H9 (cell line): Measurements from ENCODE around the gene IMMP2L. TPM values are rescaled to one million over a fixed set of nuclear protein-coding genes. Genes with fewer than 3 reads are reported as not detected.

ENCODE experiments used
- DNase-seq: peaks from one replicate; pipeline ENCODE4 v3.0.0-alpha.2; 2017
- H2AFZ ChIP-seq: one replicate; pipeline ENCODE4 v1.6.1; 2013; ENCODE audit warnings: mild to moderate bottlenecking, low read length, control low read depth, moderate library complexity
- H2AK5ac ChIP-seq: 2 replicates; pipeline ENCODE4 v1.6.1; 2013; ENCODE audit warnings: low read length, control low read depth, mixed read lengths; ENCODE audit not compliant: insufficient read length
- H2BK120ac ChIP-seq: one replicate; pipeline ENCODE4 v1.6.1; 2013; ENCODE audit warnings: low read depth, mild to moderate bottlenecking, low read length, control low read depth, inconsistent platforms; ENCODE audit not compliant: poor library complexity, severe bottlenecking
- H2BK12ac ChIP-seq: 2 replicates; pipeline ENCODE4 v1.6.1; 2013; ENCODE audit warnings: low read length, control low read depth, mixed read lengths, low read depth; ENCODE audit not compliant: insufficient read length
- H2BK15ac ChIP-seq: 2 replicates; pipeline ENCODE4 v1.6.1; 2013; ENCODE audit warnings: low read depth, low read length, control low read depth
- H2BK20ac ChIP-seq: one replicate; pipeline ENCODE4 v1.6.1; 2013; ENCODE audit warnings: low read depth, mild to moderate bottlenecking, low read length, control low read depth, inconsistent platforms; ENCODE audit not compliant: poor library complexity, severe bottlenecking
- H2BK5ac ChIP-seq: 2 replicates; pipeline ENCODE4 v1.6.1; 2013; ENCODE audit warnings: low read length, control low read depth, mixed read lengths; ENCODE audit not compliant: insufficient read length
- H3K14ac ChIP-seq: 2 replicates; pipeline ENCODE4 v1.6.1; 2013; ENCODE audit warnings: low read length, control low read depth; ENCODE audit not compliant: insufficient read depth
- H3K18ac ChIP-seq: 2 replicates; pipeline ENCODE4 v1.6.1; 2013; ENCODE audit warnings: low read depth, mild to moderate bottlenecking, mixed read lengths, low read length, control low read depth; ENCODE audit not compliant: insufficient read length
- H3K23ac ChIP-seq: 2 replicates; pipeline ENCODE4 v1.6.1; 2013; ENCODE audit warnings: low read length, control low read depth, mixed read lengths, low read depth; ENCODE audit not compliant: insufficient read length
- H3K23me2 ChIP-seq: 2 replicates; pipeline ENCODE4 v1.6.1; 2013; ENCODE audit warnings: low read depth, mild to moderate bottlenecking, mixed read lengths, low read length, control low read depth; ENCODE audit not compliant: insufficient read length, poor library complexity, severe bottlenecking
- H3K27ac ChIP-seq: 2 replicates; pipeline ENCODE4 v1.5.1; 2013; ENCODE audit warnings: low read length, control low read depth, mixed read lengths, low read depth; ENCODE audit not compliant: insufficient read length
- H3K27me3 ChIP-seq: 2 replicates; pipeline ENCODE4 v1.6.1; 2013; ENCODE audit warnings: low read length, control low read depth, inconsistent platforms; ENCODE audit not compliant: insufficient read depth
- H3K4ac ChIP-seq: 2 replicates; pipeline ENCODE4 v1.6.1; 2013; ENCODE audit warnings: low read depth, mild to moderate bottlenecking, control low read depth, inconsistent platforms, low read length, moderate library complexity
- H3K4me1 ChIP-seq: 2 replicates; pipeline ENCODE4 v1.6.1; 2013; ENCODE audit warnings: low read length, control low read depth, inconsistent platforms; ENCODE audit not compliant: insufficient read depth
- H3K4me2 ChIP-seq: 2 replicates; pipeline ENCODE4 v1.6.1; 2013; ENCODE audit warnings: low read length, control low read depth, mixed read lengths; ENCODE audit not compliant: insufficient read length, insufficient read depth
- H3K56ac ChIP-seq: 2 replicates; pipeline ENCODE4 v1.6.1; 2013; ENCODE audit warnings: low read depth, mild to moderate bottlenecking, mixed read lengths, low read length, control low read depth; ENCODE audit not compliant: insufficient read length
- H3K79me1 ChIP-seq: 2 replicates; pipeline ENCODE4 v1.6.1; 2013; ENCODE audit warnings: low read depth, mild to moderate bottlenecking, moderate library complexity, low read length, control low read depth, inconsistent platforms; ENCODE audit not compliant: insufficient read depth, poor library complexity, severe bottlenecking
- H3K79me2 ChIP-seq: 2 replicates; pipeline ENCODE4 v1.6.1; 2013; ENCODE audit warnings: low read length, control low read depth, inconsistent platforms; ENCODE audit not compliant: insufficient read depth
- H3K9ac ChIP-seq: 2 replicates; pipeline ENCODE4 v1.6.1; 2013; ENCODE audit warnings: low read length, control low read depth, mixed read lengths; ENCODE audit not compliant: insufficient read length; ENCODE audit errors: extremely low read depth
- H3K9me3 ChIP-seq: one replicate; pipeline ENCODE4 v1.6.1; 2013; ENCODE audit warnings: low read depth, low read length, inconsistent platforms; ENCODE audit not compliant: control insufficient read depth
- H3T11ph ChIP-seq: one replicate; pipeline ENCODE4 v1.6.1; 2013; ENCODE audit warnings: mild to moderate bottlenecking, low read length, control low read depth, inconsistent platforms
- H4K20me1 ChIP-seq: one replicate; pipeline ENCODE4 v1.6.1; 2013; ENCODE audit not compliant: control insufficient read depth, insufficient read length, insufficient read depth
- H4K5ac ChIP-seq: 2 replicates; pipeline ENCODE4 v1.6.1; 2013; ENCODE audit warnings: low read depth, mild to moderate bottlenecking, mixed read lengths, low read length, control low read depth; ENCODE audit not compliant: insufficient read length
- H4K8ac ChIP-seq: replicated peaks from 2 replicates; pipeline ENCODE4 v1.6.1; 2013; ENCODE audit warnings: low read length, control low read depth, mixed read lengths, low read depth; ENCODE audit not compliant: insufficient read length
- H4K91ac ChIP-seq: 2 replicates; pipeline ENCODE4 v1.6.1; 2013; ENCODE audit warnings: low read depth, mild to moderate bottlenecking, moderate library complexity, mixed read lengths, low read length, control low read depth; ENCODE audit not compliant: insufficient read length
- H3K27ac Mint-ChIP-seq, 3 experiments: 2 replicates in 2 of 3; 3 replicates in 1 of 3; pipeline ENCODE4 v1.8.0; 2020 to 2021; ENCODE audit warnings: mixed read lengths in 3 of 3, mild to moderate bottlenecking in 1 of 3, moderate library complexity in 1 of 3
- H3K27me3 Mint-ChIP-seq: 2 replicates; pipeline ENCODE4 v1.8.0; 2021; ENCODE audit warnings: low read depth, mild to moderate bottlenecking, moderate library complexity, mixed read lengths
- H3K36me3 Mint-ChIP-seq, 3 experiments: 2 replicates in 2 of 3; 3 replicates in 1 of 3; pipeline ENCODE4 v1.8.0; 2020 to 2021; ENCODE audit warnings: low read depth in 3 of 3, mixed read lengths in 3 of 3; ENCODE audit not compliant: insufficient read depth in 1 of 3
- H3K4me1 Mint-ChIP-seq, 2 experiments: 2 replicates each; pipeline ENCODE4 v1.8.0; 2020; ENCODE audit warnings: mixed read lengths in 2 of 2
- H3K4me3 Mint-ChIP-seq, 2 experiments: 2 replicates in 1 of 2; 3 replicates in 1 of 2; pipeline ENCODE4 v1.8.0; 2020 to 2021; ENCODE audit warnings: mild to moderate bottlenecking in 2 of 2, mixed read lengths in 2 of 2, moderate library complexity in 1 of 2
- H3K9me3 Mint-ChIP-seq, 2 experiments: 2 replicates in 1 of 2; 3 replicates in 1 of 2; pipeline ENCODE4 v1.8.0; 2020; ENCODE audit warnings: mild to moderate bottlenecking in 2 of 2, mixed read lengths in 2 of 2, moderate library complexity in 1 of 2
- WGBS: extraction: QIAGEN DNeasy Blood & Tissue Kit; methylation state at CpG from one replicate; pipeline ENCODE4 v1.1.7; 2013; ENCODE audit warnings: missing lambda C conversion rate, low lambda C conversion rate, mixed read lengths; ENCODE audit not compliant: insufficient read length; ENCODE audit errors: extremely low coverage; 5-methylcytosine and 5-hydroxymethylcytosine counted together
- total RNA-seq: library from RNA; stranded (reverse); gene quantifications from 2 replicates; pipeline ENCODE4 v1.2.1, GENCODE V29; 2021
- TF ChIP-seq, protein P1 (sequence below): fragments of 200-600 bp; sonication (generic); conservative IDR thresholded peaks from 3 replicates; pipeline ENCODE4 v1.8.0; 2021; ENCODE audit warnings: antibody characterized with exemption, mild to moderate bottlenecking

IMMP2L gene
- total RNA-seq, 1 experiment from 2014 or later = 14.7 TPM

DNA sequence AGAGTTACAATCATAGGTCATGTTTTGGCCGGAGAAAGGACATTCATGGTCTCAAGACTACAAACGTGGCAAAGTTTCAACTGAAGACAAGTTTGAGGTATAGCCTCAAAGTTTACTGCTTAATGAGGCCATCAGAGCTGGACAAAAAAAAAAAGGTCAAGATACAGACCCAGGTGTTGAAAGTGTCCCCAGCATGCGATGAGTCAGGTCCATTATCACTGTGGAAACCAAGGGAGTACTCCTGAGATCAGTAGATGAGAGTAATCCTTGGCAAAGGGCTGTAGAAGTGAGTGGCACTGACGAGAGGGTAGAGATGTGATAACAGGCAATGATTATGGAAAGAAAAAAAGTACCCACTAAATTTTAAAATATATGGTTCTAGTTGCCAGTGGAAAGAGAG, 551.5 kb downstream of the IMMP2L start:
- Histone ChIP-seq H4K8ac (no peak overlapping the region), H2BK120ac (no peak overlapping the region), H3K23ac (no peak overlapping the region), H3K9ac (no peak overlapping the region), H3K9me3 (no peaks in the 10 kb centered on the region), H3K14ac (no peak overlapping the region), H4K20me1 (no peaks in the 10 kb centered on the region), H4K91ac (no peak overlapping the region), H3K4ac (no peak overlapping the region), H3K4me2 (no peak overlapping the region), H3K23me2 (no peaks in the 10 kb centered on the region), H4K5ac (no peak overlapping the region), H3K27me3 (no peaks in the 10 kb centered on the region), H2BK5ac (no peak overlapping the region), H3K4me1 (no peaks in the 10 kb centered on the region), H3K56ac (no peak overlapping the region), H2AK5ac (no peak overlapping the region), H2BK20ac (no peak overlapping the region), H3K79me1 (no peaks in the 10 kb centered on the region), H2BK15ac (no peak overlapping the region), H2AFZ (no peak overlapping the region), H3T11ph (no peak overlapping the region), H3K18ac (no peak overlapping the region), H2BK12ac (no peak overlapping the region), H3K79me2 (no peaks in the 10 kb centered on the region), H3K27ac (no peak overlapping the region)
- TF ChIP-seq, protein P1, sequence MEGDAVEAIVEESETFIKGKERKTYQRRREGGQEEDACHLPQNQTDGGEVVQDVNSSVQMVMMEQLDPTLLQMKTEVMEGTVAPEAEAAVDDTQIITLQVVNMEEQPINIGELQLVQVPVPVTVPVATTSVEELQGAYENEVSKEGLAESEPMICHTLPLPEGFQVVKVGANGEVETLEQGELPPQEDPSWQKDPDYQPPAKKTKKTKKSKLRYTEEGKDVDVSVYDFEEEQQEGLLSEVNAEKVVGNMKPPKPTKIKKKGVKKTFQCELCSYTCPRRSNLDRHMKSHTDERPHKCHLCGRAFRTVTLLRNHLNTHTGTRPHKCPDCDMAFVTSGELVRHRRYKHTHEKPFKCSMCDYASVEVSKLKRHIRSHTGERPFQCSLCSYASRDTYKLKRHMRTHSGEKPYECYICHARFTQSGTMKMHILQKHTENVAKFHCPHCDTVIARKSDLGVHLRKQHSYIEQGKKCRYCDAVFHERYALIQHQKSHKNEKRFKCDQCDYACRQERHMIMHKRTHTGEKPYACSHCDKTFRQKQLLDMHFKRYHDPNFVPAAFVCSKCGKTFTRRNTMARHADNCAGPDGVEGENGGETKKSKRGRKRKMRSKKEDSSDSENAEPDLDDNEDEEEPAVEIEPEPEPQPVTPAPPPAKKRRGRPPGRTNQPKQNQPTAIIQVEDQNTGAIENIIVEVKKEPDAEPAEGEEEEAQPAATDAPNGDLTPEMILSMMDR = no peak
- no peaks in the 10 kb centered on the region for H3K9me3 Mint-ChIP-seq
- no peak for DNase-seq
- H3K4me3 Mint-ChIP-seq = no peak overlapping the region
- WGBS = no CpG with 5 or more reads among the region's 4 CpGs
- H3K36me3 Mint-ChIP-seq = no peaks in the 10 kb centered on the region
- peak overlapping the region in 1 of 3 experiments; percentile 19; a peak in 1 of 7 replicates for H3K27ac Mint-ChIP-seq
- H3K4me1 Mint-ChIP-seq = 0 out of 4 replicates have a peak, but pooled peaks cover 0 to 2% of the 10 kb centered on the region in 2 experiments
- H3K27me3 Mint-ChIP-seq = no peaks in the 10 kb centered on the region
